ENCODE results near the gene ANKRD22. TPM values are rescaled to one million over a fixed set of nuclear protein-coding genes. Genes with fewer than 3 reads are reported as not detected.

Gene ANKRD22
- total and polyA plus RNA-seq, 8 donors: 0.13 to 8.9 (median 0.88) TPM

DNA sequence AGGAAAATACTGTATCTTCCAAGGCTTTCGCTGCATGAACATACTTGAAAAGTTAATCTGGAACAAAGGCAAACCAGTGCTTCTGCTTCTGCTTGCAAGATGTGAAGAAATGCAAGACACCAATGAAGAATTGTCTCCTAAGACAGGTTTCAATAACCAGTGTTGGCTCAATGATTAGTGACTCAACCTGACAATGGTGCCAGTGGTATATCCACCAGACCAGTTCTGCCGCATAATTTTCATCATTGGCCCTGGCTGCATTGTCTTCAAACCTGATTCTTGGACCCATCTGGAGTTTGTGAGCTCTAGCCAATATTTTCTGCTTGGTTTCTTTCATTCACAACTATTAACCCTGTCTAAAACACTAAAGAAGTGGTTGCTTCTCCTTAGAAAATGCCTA lies 14.8 kb upstream of the ANKRD22 start:
- ATAC-seq: no peak
- Histone ChIP-seq H3K4me1 (peaks cover 0 to 7% of the 10 kb centered on the region in 2 donors), H3K9me3 (no peaks in the 10 kb centered on the region), H3K36me3 (no peaks in the 10 kb centered on the region), H3K27me3 (no peaks in the 10 kb centered on the region), H3K4me3 (no peak overlapping the region), H3K27ac (no peak overlapping the region)
- no peak for DNase-seq
- TF ChIP-seq, protein P1, sequence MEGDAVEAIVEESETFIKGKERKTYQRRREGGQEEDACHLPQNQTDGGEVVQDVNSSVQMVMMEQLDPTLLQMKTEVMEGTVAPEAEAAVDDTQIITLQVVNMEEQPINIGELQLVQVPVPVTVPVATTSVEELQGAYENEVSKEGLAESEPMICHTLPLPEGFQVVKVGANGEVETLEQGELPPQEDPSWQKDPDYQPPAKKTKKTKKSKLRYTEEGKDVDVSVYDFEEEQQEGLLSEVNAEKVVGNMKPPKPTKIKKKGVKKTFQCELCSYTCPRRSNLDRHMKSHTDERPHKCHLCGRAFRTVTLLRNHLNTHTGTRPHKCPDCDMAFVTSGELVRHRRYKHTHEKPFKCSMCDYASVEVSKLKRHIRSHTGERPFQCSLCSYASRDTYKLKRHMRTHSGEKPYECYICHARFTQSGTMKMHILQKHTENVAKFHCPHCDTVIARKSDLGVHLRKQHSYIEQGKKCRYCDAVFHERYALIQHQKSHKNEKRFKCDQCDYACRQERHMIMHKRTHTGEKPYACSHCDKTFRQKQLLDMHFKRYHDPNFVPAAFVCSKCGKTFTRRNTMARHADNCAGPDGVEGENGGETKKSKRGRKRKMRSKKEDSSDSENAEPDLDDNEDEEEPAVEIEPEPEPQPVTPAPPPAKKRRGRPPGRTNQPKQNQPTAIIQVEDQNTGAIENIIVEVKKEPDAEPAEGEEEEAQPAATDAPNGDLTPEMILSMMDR (IDR thresholded peaks at IDR 0.05): no peak
- intact Hi-C loops (cut with DNase I): no loop called here

DNA sequence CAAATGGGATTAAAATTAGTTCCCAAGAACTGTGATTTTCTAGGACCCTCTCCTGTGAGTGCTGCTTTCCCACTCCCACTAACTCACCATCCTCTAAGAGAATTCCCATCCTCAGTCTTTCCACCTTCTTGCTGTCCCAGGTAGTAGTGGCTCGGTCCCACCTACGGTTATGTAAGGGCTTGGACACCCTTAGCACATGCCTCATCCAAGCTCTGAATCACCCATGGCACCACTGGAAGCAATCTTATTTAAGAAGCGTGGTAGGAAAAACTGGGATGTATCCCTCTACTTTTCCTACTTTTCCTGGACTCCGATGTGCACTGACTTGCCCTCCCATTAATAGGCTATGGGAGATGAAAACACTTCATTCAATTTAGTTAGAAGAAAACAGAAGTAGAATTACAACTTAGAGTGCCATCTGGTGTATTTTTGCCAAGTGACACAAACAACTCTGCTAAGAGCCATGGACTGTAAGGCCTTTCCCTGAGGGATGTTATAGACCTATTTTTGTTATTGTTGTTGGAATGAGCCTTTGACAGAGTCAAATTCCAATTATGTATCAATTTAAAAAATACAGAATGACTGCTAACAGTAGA lies 13.7 kb upstream of the ANKRD22 start:
- Histone ChIP-seq H3K4me3 (no peak overlapping the region), H3K36me3 (no peaks in the 10 kb centered on the region), H3K27me3 (no peaks in the 10 kb centered on the region), H3K4me1 (peaks cover 0 to 17% of the 10 kb centered on the region in 2 donors), H3K9me3 (no peaks in the 10 kb centered on the region), H3K27ac (no peak overlapping the region)
- ATAC-seq (peak; percentile 59), DNase-seq (peak in 1 of 4 donors; percentile 45)
- TF ChIP-seq, protein P1 (IDR thresholded peaks at IDR 0.05): peak; percentile 13 to 18
- intact Hi-C loops (cut with DNase I): no loop called here

DNA sequence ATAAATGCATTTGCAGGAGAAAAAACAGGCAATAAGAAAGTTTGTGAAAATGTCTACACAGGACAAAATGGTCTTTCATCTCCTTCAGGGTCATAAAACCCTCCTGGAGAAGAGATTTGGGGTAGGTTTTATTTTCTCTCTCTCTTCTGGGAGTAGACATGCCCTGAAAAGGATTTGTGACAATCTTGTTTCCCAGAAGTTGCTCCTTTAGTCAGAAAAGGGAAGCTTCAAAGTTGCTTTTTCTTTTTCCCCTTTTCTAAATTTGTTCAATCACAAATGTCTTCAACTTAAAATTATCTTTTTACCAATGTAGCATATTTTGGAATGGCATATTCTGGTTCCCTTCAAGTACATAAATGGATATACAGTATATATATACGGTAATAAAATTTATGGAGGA lies 9.4 kb upstream of the ANKRD22 start:
- Histone ChIP-seq H3K27me3 (no peaks in the 10 kb centered on the region), H3K36me3 (no peaks in the 10 kb centered on the region), H3K27ac (peak overlapping the region in 1 of 2 donors; percentile 54), H3K9me3 (no peaks in the 10 kb centered on the region), H3K4me3 (no peak overlapping the region), H3K4me1 (peaks cover 0 to 36% of the 10 kb centered on the region in 2 donors)
- intact Hi-C loops (cut with DNase I): no loop called here
- TF ChIP-seq, protein P1 (IDR thresholded peaks at IDR 0.05): no peak
- DNase-seq: no peak
- no peak for ATAC-seq

DNA sequence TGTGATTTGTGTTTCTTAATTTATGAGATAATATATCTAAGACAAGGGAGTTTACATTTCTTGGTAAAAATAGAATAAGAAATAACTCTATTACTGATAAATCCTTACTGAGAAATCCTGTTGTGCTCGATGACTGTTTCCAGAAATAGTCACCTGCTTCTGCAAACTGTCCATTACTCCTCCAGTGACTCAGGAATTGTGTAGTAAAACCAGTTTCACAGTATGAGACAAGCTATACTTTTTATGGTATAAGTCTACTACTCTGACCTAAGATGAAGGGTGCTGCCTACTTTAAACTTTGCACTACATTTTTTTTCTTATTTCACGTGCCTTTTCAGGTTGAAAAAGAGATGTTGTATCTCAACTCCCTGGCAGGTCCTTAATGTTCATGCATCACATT lies 6.8 kb upstream of the ANKRD22 start:
- DNase-seq (no peak), ATAC-seq (peak; percentile 54)
- no peaks in the 10 kb centered on the region for H3K27me3 ChIP-seq
- intact Hi-C loops (cut with DNase I): no loop called here
- no peaks in the 10 kb centered on the region for H3K9me3 ChIP-seq
- no peak overlapping the region for H3K4me3 ChIP-seq
- H3K4me1 ChIP-seq: peaks cover 0 to 47% of the 10 kb centered on the region in 2 donors
- TF ChIP-seq, protein P1 (IDR thresholded peaks at IDR 0.05): no peak
- no peak overlapping the region for H3K27ac ChIP-seq
- H3K36me3 ChIP-seq: no peaks in the 10 kb centered on the region

DNA sequence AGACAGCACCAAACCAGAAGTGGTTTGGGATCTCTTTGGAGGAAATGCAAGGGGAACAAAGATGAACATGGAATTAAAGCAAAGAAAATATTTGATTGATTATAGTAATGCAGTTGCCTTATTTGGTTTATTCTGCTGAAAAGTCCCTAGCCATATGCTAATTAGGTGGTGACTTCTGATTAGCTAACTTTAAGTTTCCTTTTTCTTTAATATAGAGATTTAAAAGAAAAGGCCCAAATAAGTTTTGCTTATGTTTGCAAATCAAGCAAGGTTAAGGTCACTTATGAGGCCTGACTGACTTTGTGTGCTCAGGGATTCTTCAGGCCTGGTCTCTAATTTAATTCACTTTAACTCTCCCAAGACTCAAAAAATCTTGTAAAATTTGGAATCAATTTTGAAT lies 6.2 kb upstream of the ANKRD22 start:
- DNase-seq (no peak), ATAC-seq (no peak)
- H3K4me3 ChIP-seq: no peak overlapping the region
- H3K4me1 ChIP-seq: peaks cover 0 to 51% of the 10 kb centered on the region in 2 donors
- no peaks in the 10 kb centered on the region for H3K27me3 ChIP-seq
- H3K36me3 ChIP-seq: no peaks in the 10 kb centered on the region
- H3K27ac ChIP-seq: no peak overlapping the region
- intact Hi-C loops (cut with DNase I): no loop called here
- H3K9me3 ChIP-seq: no peaks in the 10 kb centered on the region
- TF ChIP-seq, protein P1 (IDR thresholded peaks at IDR 0.05): no peak
